ENCODE data around the gene PTPRG.

DNA sequence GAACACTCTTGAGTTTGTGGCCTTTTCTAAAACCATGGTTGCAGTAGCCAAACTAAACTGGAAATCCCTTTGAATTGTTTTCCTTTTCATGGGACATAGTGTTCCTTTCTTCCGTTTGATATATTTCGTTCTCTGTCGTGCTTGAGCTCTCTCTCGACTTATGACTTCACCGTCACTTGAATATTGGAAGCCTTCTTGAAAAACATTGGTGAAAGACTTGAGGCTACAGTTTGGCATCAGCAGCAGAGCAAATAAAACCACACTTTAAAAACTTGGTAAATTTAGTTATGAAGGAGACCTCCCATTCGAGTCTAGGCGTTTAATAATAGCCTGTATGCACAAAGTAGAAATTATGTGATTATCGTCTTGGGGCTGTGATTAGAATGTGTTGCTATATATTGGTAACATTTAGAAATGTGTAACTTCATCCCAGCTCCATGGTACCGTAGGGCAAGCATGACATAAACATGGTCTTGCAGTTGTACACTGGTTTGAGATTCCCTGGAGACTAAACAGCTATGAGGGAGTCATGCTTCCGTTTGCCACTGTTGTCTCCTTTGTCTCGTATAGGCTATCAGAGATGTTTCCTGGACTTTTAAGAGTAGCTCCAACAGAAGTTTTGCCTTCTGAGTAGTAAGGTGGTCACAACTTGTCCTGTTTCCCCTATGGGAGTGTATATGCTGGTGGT lies 122.3 kb downstream of the PTPRG start:
- TF ChIP-seq, protein P1, sequence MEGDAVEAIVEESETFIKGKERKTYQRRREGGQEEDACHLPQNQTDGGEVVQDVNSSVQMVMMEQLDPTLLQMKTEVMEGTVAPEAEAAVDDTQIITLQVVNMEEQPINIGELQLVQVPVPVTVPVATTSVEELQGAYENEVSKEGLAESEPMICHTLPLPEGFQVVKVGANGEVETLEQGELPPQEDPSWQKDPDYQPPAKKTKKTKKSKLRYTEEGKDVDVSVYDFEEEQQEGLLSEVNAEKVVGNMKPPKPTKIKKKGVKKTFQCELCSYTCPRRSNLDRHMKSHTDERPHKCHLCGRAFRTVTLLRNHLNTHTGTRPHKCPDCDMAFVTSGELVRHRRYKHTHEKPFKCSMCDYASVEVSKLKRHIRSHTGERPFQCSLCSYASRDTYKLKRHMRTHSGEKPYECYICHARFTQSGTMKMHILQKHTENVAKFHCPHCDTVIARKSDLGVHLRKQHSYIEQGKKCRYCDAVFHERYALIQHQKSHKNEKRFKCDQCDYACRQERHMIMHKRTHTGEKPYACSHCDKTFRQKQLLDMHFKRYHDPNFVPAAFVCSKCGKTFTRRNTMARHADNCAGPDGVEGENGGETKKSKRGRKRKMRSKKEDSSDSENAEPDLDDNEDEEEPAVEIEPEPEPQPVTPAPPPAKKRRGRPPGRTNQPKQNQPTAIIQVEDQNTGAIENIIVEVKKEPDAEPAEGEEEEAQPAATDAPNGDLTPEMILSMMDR (IDR thresholded peaks at IDR 0.05): no peak
- no peak for TF ChIP-seq POLR2A (IDR thresholded peaks at IDR 0.05)
